Measurements from ENCODE around the gene TAF6. TPM values are rescaled to one million over a fixed set of nuclear protein-coding genes. Genes with fewer than 3 reads are reported as not detected.
A peak's percentile ranks its signal among the peaks of the same experiment; 100 is the strongest.

Gene TAF6
- total and polyA plus RNA-seq, 9 of the 15 experiments (the other 6 are each of a cell fraction or from before 2014, with no cell fraction given) = 0.78 to 78.7 (median 21.3) TPM

- TF ChIP-seq ZBTB2 (IDR thresholded peaks at IDR 0.05) = peak; percentile 93
- TF ChIP-seq RBM25 (IDR thresholded peaks at IDR 0.05; ENCODE audit: low read depth, low read length, severe bottlenecking) = no peak
- peak; percentile 96 for TF ChIP-seq ELF4 (CRISPR knock-in tag; IDR thresholded peaks at IDR 0.05)
- no peak for TF ChIP-seq ELK3 (CRISPR knock-in tag; IDR thresholded peaks at IDR 0.05)
- TF ChIP-seq MCM3 (IDR thresholded peaks at IDR 0.05) = peak; percentile 89; the same call in 1 of the 2 replicates
- 0 out of 2 replicates have a peak, but pooled peaks have one; percentile 5 for TF ChIP-seq ZNF316 (IDR thresholded peaks at IDR 0.05)
- TF ChIP-seq TCF3 (CRISPR knock-in tag; IDR thresholded peaks at IDR 0.05) = peak; percentile 42; the same call in 1 of the 2 replicates
- TF ChIP-seq IFI16 (CRISPR knock-in tag; IDR thresholded peaks at IDR 0.05) = no peak
- TF ChIP-seq MECOM (CRISPR knock-in tag; IDR thresholded peaks at IDR 0.05) = 0 out of 2 replicates have a peak, but pooled peaks have one; percentile 21
- TF ChIP-seq LCOR (CRISPR knock-in tag; IDR thresholded peaks at IDR 0.05) = 0 out of 2 replicates have a peak, but pooled peaks have one; percentile 12
- peak; percentile 79 for TF ChIP-seq CXXC5 (CRISPR knock-in tag; IDR thresholded peaks at IDR 0.05)
- TF ChIP-seq CREB1 (IDR thresholded peaks at IDR 0.05) = peak; percentile 18; the same call in 1 of the 2 replicates
- peak; percentile 59; the same call in 1 of the 2 replicates for TF ChIP-seq CREB1 (CRISPR knock-in tag; IDR thresholded peaks at IDR 0.05)
- TF ChIP-seq TAF1 (IDR thresholded peaks at IDR 0.05; ENCODE audit: control insufficient read depth, extremely low read depth, insufficient read depth, low read length, severe bottlenecking) = no peak
- peak in 1 of 2 experiments; percentile 66; a peak in 2 of 4 replicates for TF ChIP-seq MNT (conservative IDR thresholded peaks at IDR 0.05)
- peak; percentile 94; the same call in 1 of the 2 replicates for TF ChIP-seq HDAC2 (IDR thresholded peaks at IDR 0.05)
- TF ChIP-seq WHSC1 (IDR thresholded peaks at IDR 0.05; ENCODE audit: low read length) = no peak
- peak; percentile 79; the same call in 1 of the 2 replicates for TF ChIP-seq HBP1 (CRISPR knock-in tag; IDR thresholded peaks at IDR 0.05)
- TF ChIP-seq DMBX1 (CRISPR knock-in tag; IDR thresholded peaks at IDR 0.05; ENCODE audit: borderline replicate concordance) = 0 out of 2 replicates have a peak, but pooled peaks have one; percentile 13
- TF ChIP-seq SOX6 (IDR thresholded peaks at IDR 0.05) = peak; percentile 91
- TF ChIP-seq ZNF384 (IDR thresholded peaks at IDR 0.05; ENCODE audit: low read depth, low read length) = peak; percentile 39; the same call in 1 of the 2 replicates
Observed at GRCh38 chr7:100167912-100168323, 48.8 kb upstream of the TAF6 start (continued).

Measured in K562 (cell line).